PC-9 (cell line): ENCODE results near the gene HSPBP1. TPM values are rescaled to one million over a fixed set of nuclear protein-coding genes. Genes with fewer than 3 reads are reported as not detected.

Experiments used
- BruUV-seq: library from RNA; stranded (reverse); fragments of 400-500 nt; replicated peaks from 2 replicates; lab custom pipeline; 2021; lab: Mats Ljungman, UMichigan
- CTCF ChIA-PET: fragments of 300-600 bp; sonication (Branson Sonifier 250); formaldehyde crosslinking; loops from one replicate; lab custom pipeline; 2022; ENCODE audit warnings: antibody characterized with exemption; lab: Charles Lee
- POLR2A ChIA-PET: fragments of 300-600 bp; sonication (Branson Sonifier 250); formaldehyde crosslinking; loops from one replicate; lab custom pipeline; 2022; ENCODE audit warnings: antibody characterized with exemption; ENCODE audit not compliant: unreplicated experiment; lab: Charles Lee
- DNase-seq, 2 experiments: peaks; one replicate each; pipeline versions ENCODE4 v3.0.0 to v3.0.0-alpha.2; 2015 to 2022; ENCODE audit warnings: mixed read lengths in 1 of 2
- H2AFZ ChIP-seq: fragments of 200-600 bp; sonication (generic); 2 replicates; pipeline ENCODE4 v1.8.1; 2017; ENCODE audit warnings: antibody characterized with exemption
- H3F3A ChIP-seq: fragments of 200-600 bp; sonication (generic); 2 replicates; pipeline ENCODE4 v1.8.1; 2017; ENCODE audit warnings: antibody characterized with exemption, mild to moderate bottlenecking, low read depth; ENCODE audit not compliant: insufficient read depth
- H3K27ac ChIP-seq: fragments of 200-600 bp; sonication (generic); 2 replicates; pipeline ENCODE4 v1.6.1; 2016; ENCODE audit warnings: mixed run types
- H3K27me3 ChIP-seq: fragments of 200-600 bp; sonication (generic); 2 replicates; pipeline ENCODE4 v1.6.1; 2016; ENCODE audit warnings: low read depth, mixed run types; ENCODE audit not compliant: insufficient read depth
- H3K36me3 ChIP-seq: fragments of 200-600 bp; sonication (generic); 2 replicates; pipeline ENCODE4 v1.6.1; 2016; ENCODE audit warnings: low read depth, mixed run types
- H3K4me1 ChIP-seq: fragments of 200-600 bp; sonication (generic); replicated peaks from 2 replicates; pipeline ENCODE4 v1.6.1; 2016; ENCODE audit warnings: mixed run types; ENCODE audit not compliant: insufficient read depth
- H3K4me2 ChIP-seq: fragments of 200-600 bp; sonication (generic); 2 replicates; pipeline ENCODE4 v1.6.1; 2017; ENCODE audit warnings: mixed run types
- H3K4me3 ChIP-seq: fragments of 200-600 bp; sonication (generic); 2 replicates; pipeline ENCODE4 v1.6.1; 2016; ENCODE audit warnings: mixed run types
- H3K79me2 ChIP-seq: fragments of 200-600 bp; sonication (generic); 2 replicates; pipeline ENCODE4 v1.6.1; 2017; ENCODE audit warnings: low read depth, mixed run types
- H3K9me2 ChIP-seq: fragments of 200-600 bp; sonication (generic); 2 replicates; pipeline ENCODE4 v1.8.1; 2017; ENCODE audit warnings: mild to moderate bottlenecking; ENCODE audit not compliant: insufficient read depth
- H3K9me3 ChIP-seq: fragments of 200-600 bp; sonication (generic); 2 replicates; pipeline ENCODE4 v1.8.1; 2016; ENCODE audit warnings: low read depth; ENCODE audit not compliant: insufficient read depth
- H4K20me1 ChIP-seq: fragments of 200-600 bp; sonication (generic); 2 replicates; pipeline ENCODE4 v1.8.1; 2017; ENCODE audit not compliant: insufficient read depth
- EZH2 ChIP-seq: fragments of 200-600 bp; sonication (generic); IDR thresholded peaks from 2 replicates; pipeline ENCODE4 v1.8.0; 2017; ENCODE audit warnings: antibody characterized with exemption, low read depth
- intact Hi-C: fragments of 100-400 bp; cut with micrococcal nuclease; formaldehyde crosslinking; loops from one replicate; pipeline ENCODE4 v1.10.0; 2022; ENCODE audit not compliant: unreplicated experiment
- total RNA-seq: library from RNA; stranded (reverse); gene quantifications from 2 replicates; pipeline ENCODE4 v1.2.3, GENCODE V29; 2021
- TF ChIP-seq, protein P1 (sequence below): fragments of 200-600 bp; sonication (generic); conservative IDR thresholded peaks from 2 replicates; pipeline ENCODE4 v1.6.1; 2017; ENCODE audit warnings: mixed run types, antibody characterized with exemption, mild to moderate bottlenecking, moderate library complexity

HSPBP1 gene
- total RNA-seq, 1 experiment from 2014 or later: 66.2 TPM

DNA sequence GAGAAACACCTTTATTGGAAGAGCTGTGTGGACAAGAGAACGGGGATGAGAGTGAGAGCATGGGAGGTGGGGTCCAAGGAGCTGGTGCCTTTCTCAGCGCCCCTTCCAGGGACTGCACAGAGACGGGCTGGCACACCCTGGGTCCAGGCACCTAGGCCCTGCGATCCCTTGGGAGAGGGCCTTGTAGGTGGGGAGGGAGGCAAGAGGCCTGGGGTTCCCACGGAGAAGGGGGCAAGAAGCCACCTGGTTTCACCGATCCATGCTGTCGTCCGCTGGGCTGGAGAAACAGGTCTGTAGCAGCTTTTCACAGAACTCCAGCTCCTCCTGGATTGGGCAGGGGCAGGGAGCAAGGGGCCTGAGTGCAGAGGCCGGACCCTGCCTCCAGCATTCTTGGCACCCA, 17.6 kb downstream of the HSPBP1 start:
- intact Hi-C loops: no loop called here
- ChIA-PET POLR2A (no interaction called here), CTCF (no interaction called here)
- no peaks in the 10 kb centered on the region for H3K27me3 ChIP-seq
- no peaks in the 10 kb centered on the region for H3K36me3 ChIP-seq
- no peaks in the 10 kb centered on the region for H3K9me2 ChIP-seq
- peaks cover 5% of the 10 kb centered on the region for H4K20me1 ChIP-seq
- H3K27ac ChIP-seq: no peak overlapping the region
- DNase-seq: no peak
- no peak overlapping the region for H3K4me3 ChIP-seq
- peaks cover 16% of the 10 kb centered on the region for H3K4me1 ChIP-seq
- H3K4me2 ChIP-seq: no peak overlapping the region
- no peak overlapping the region for H2AFZ ChIP-seq
- no TSS peak for BruUV-seq
- TF ChIP-seq, protein P1, sequence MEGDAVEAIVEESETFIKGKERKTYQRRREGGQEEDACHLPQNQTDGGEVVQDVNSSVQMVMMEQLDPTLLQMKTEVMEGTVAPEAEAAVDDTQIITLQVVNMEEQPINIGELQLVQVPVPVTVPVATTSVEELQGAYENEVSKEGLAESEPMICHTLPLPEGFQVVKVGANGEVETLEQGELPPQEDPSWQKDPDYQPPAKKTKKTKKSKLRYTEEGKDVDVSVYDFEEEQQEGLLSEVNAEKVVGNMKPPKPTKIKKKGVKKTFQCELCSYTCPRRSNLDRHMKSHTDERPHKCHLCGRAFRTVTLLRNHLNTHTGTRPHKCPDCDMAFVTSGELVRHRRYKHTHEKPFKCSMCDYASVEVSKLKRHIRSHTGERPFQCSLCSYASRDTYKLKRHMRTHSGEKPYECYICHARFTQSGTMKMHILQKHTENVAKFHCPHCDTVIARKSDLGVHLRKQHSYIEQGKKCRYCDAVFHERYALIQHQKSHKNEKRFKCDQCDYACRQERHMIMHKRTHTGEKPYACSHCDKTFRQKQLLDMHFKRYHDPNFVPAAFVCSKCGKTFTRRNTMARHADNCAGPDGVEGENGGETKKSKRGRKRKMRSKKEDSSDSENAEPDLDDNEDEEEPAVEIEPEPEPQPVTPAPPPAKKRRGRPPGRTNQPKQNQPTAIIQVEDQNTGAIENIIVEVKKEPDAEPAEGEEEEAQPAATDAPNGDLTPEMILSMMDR: no peak
- TF ChIP-seq EZH2: no peak
- H3F3A ChIP-seq: peaks cover 30% of the 10 kb centered on the region
- no peaks in the 10 kb centered on the region for H3K9me3 ChIP-seq
- peaks cover 13% of the 10 kb centered on the region for H3K79me2 ChIP-seq

- peaks cover 35% of the 10 kb centered on the region for H3F3A ChIP-seq
- no peak overlapping the region for H3K4me3 ChIP-seq
- H3K27me3 ChIP-seq: no peaks in the 10 kb centered on the region
- DNase-seq: no peak
- peaks cover 20% of the 10 kb centered on the region for H3K79me2 ChIP-seq
- peaks cover 12% of the 10 kb centered on the region for H4K20me1 ChIP-seq
- no peaks in the 10 kb centered on the region for H3K9me3 ChIP-seq
- peaks cover 23% of the 10 kb centered on the region for H3K4me1 ChIP-seq
- TF ChIP-seq, protein P1: no peak
- TF ChIP-seq EZH2: no peak
- H3K9me2 ChIP-seq: no peaks in the 10 kb centered on the region
- H3K36me3 ChIP-seq: no peaks in the 10 kb centered on the region
- H3K4me2 ChIP-seq: no peak overlapping the region
- no peak overlapping the region for H3K27ac ChIP-seq
- no peak overlapping the region for H2AFZ ChIP-seq
- CTCF ChIA-PET: no interaction called here
- POLR2A ChIA-PET: interaction anchor here (0.5 kb wide), 1 partner anchor 19 kb away, joined by 3 read pairs; no protein-coding TSS in a partner anchor
- intact Hi-C loops: no loop called here
- no TSS peak for BruUV-seq
These were observed 18.2 kb downstream of the HSPBP1 start for GRCh38 chr19:55261671-55262126.

DNA sequence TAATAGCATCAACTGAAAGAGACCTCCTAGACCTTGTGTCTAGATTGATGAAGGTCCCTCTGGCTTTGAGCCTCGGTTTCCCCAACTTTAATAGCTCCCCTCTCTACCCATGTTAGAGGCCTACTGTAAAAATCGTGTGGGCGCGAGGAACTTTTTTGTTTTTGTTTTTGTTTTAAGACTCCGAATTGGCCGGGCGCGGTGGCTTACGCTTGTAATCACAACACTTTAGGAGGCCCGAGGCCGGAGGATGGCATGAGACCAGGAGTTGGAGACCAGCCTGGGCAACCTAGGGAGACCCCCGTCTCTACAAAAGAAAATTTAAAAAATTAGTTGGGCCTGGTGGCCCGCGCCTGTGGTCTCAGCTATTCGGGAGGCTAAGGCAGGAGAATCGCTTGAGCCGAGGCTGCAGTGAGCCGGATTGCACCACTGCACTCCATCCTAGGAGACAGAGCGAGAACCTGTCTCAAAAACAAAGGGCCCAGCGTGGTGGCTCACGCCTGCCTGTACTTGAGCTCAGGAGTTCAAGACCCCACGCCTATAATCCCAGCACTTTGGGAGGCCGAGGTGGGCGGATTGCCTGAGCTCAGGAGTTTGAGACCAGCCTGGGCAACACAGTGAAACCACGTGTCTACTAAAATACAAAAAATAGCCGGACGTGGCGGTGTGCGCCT, 20.2 kb downstream of the HSPBP1 start:
- Histone ChIP-seq H3K9me2 (no peaks in the 10 kb centered on the region), H2AFZ (peak overlapping the region; percentile 89), H3K27me3 (no peaks in the 10 kb centered on the region), H3K4me2 (peak overlapping the region; percentile 89), H3K27ac (peak overlapping the region; percentile 86), H3K4me1 (peaks cover 42% of the 10 kb centered on the region), H3K4me3 (peak overlapping the region; percentile 63), H3F3A (peaks cover 39% of the 10 kb centered on the region), H3K36me3 (no peaks in the 10 kb centered on the region), H3K9me3 (no peaks in the 10 kb centered on the region), H3K79me2 (peaks cover 40% of the 10 kb centered on the region), H4K20me1 (peaks cover 32% of the 10 kb centered on the region)
- DNase-seq: no peak
- ChIA-PET POLR2A (interaction anchor here (0.6 to 1.5 kb wide), 12 partner anchors 11 to 202 kb away, joined by 3 to 20 read pairs (median 8); partner anchors contain the start of genes DNAAF3, HSPBP1, PPP1R12C and PTPRH), CTCF (interaction anchor here (0.9 to 1.6 kb wide), 5 partner anchors 31 to 385 kb away, joined by 3 to 6 read pairs (median 5); partner anchors contain the start of gene TMEM238)
- intact Hi-C loops: loop anchor here (1.0 kb wide), 4 partner anchors 21 to 126 kb away; partner anchors contain the start of genes HSPBP1 and RPL28
- BruUV-seq: TSS peak; percentile 99
- no peak for TF ChIP-seq EZH2
- TF ChIP-seq, protein P1: no peak
